Mesenchymal stem cell (in vitro differentiated cells and primary cell): ENCODE data around the gene FAM13A.
A peak's percentile ranks its signal among the peaks of the same experiment; 100 is the strongest.

Experiments used
- DNase-seq: peaks from one replicate; pipeline ENCODE4 v3.0.0-alpha.2; 2013
- H2AFZ ChIP-seq: one replicate; pipeline ENCODE4 v1.6.1; 2013; ENCODE audit warnings: low read depth, mild to moderate bottlenecking, control low read depth, inconsistent platforms, low read length, moderate library complexity
- H2AK5ac ChIP-seq: 2 replicates; pipeline ENCODE4 v1.6.1; 2013; ENCODE audit warnings: low read length, moderate library complexity, mild to moderate bottlenecking, inconsistent platforms; ENCODE audit not compliant: severe bottlenecking
- H2BK120ac ChIP-seq: one replicate; pipeline ENCODE4 v1.6.1; 2013; ENCODE audit warnings: low read depth, mild to moderate bottlenecking, inconsistent platforms, low read length, moderate library complexity
- H2BK12ac ChIP-seq, 2 experiments: one replicate each; pipeline ENCODE4 v1.6.1; 2013; ENCODE audit warnings: inconsistent platforms in 2 of 2, low read length in 2 of 2, mild to moderate bottlenecking in 2 of 2, moderate library complexity in 2 of 2, control low read depth in 1 of 2
- H2BK15ac ChIP-seq: one replicate; pipeline ENCODE4 v1.6.1; 2013; ENCODE audit warnings: mild to moderate bottlenecking, low read depth, inconsistent platforms; ENCODE audit not compliant: poor library complexity, severe bottlenecking
- H2BK5ac ChIP-seq: 2 replicates; pipeline ENCODE4 v1.6.1; 2013; ENCODE audit warnings: low read depth, mild to moderate bottlenecking, low read length, control low read depth, inconsistent platforms; ENCODE audit not compliant: poor library complexity, severe bottlenecking
- H3K14ac ChIP-seq, 2 experiments: one replicate each; pipeline ENCODE4 v1.6.1; 2013; ENCODE audit warnings: inconsistent platforms in 2 of 2, low read length in 2 of 2, control low read depth in 1 of 2, mild to moderate bottlenecking in 1 of 2, moderate library complexity in 1 of 2
- H3K18ac ChIP-seq, 2 experiments: one replicate each; pipeline ENCODE4 v1.6.1; 2013; ENCODE audit warnings: inconsistent platforms in 2 of 2, low read length in 2 of 2, control low read depth in 1 of 2, low read depth in 1 of 2, mild to moderate bottlenecking in 1 of 2
- H3K23ac ChIP-seq, 2 experiments: one replicate each; pipeline ENCODE4 v1.6.1; 2013; ENCODE audit warnings: inconsistent platforms in 2 of 2, low read length in 2 of 2, mild to moderate bottlenecking in 2 of 2, moderate library complexity in 2 of 2, control low read depth in 1 of 2
- H3K27ac ChIP-seq: 2 replicates; pipeline ENCODE4 v1.5.1; 2013; ENCODE audit warnings: mild to moderate bottlenecking, moderate library complexity, low read length, control low read depth, inconsistent platforms; ENCODE audit not compliant: poor library complexity, severe bottlenecking
- H3K27me3 ChIP-seq, 2 experiments: 2 replicates each; pipeline versions ENCODE4 v1.6.1 to v1.7.0; 2013; ENCODE audit warnings: low read length in 2 of 2, mild to moderate bottlenecking in 2 of 2, moderate library complexity in 2 of 2, control low read depth in 1 of 2, inconsistent platforms in 1 of 2; ENCODE audit not compliant: control insufficient read depth in 1 of 2, insufficient read depth in 1 of 2
- H3K36me3 ChIP-seq, 2 experiments: 2 replicates each; pipeline versions ENCODE4 v1.6.1 to v1.7.0; 2013; ENCODE audit warnings: low read length in 2 of 2, control low read depth in 1 of 2, inconsistent platforms in 1 of 2, low read depth in 1 of 2, mild to moderate bottlenecking in 1 of 2; ENCODE audit not compliant: insufficient read depth in 2 of 2, control insufficient read depth in 1 of 2
- H3K4ac ChIP-seq, 2 experiments: one replicate each; pipeline ENCODE4 v1.6.1; 2013; ENCODE audit warnings: inconsistent platforms in 2 of 2, low read length in 2 of 2, mild to moderate bottlenecking in 2 of 2, moderate library complexity in 2 of 2, control low read depth in 1 of 2, low read depth in 1 of 2
- H3K4me1 ChIP-seq: 2 replicates; pipeline ENCODE4 v1.6.1; 2013; ENCODE audit warnings: low read depth, low read length, control low read depth; ENCODE audit not compliant: control insufficient read depth, insufficient read depth
- H3K4me2 ChIP-seq: 2 replicates; pipeline ENCODE4 v1.6.1; 2013; ENCODE audit warnings: low read length, mild to moderate bottlenecking, inconsistent platforms; ENCODE audit not compliant: poor library complexity, severe bottlenecking
- H3K4me3 ChIP-seq, 2 experiments: 2 replicates each; pipeline versions ENCODE4 v1.5.1 to v1.7.0; 2013; ENCODE audit warnings: low read length in 2 of 2, mild to moderate bottlenecking in 2 of 2, control low read depth in 1 of 2, low read depth in 1 of 2; ENCODE audit not compliant: insufficient read depth in 1 of 2
- H3K79me1 ChIP-seq: replicated peaks from 2 replicates; pipeline ENCODE4 v1.6.1; 2013; ENCODE audit warnings: mild to moderate bottlenecking, control low read depth, low read length, inconsistent platforms; ENCODE audit not compliant: poor library complexity, severe bottlenecking
- H3K9ac ChIP-seq: 2 replicates; pipeline ENCODE4 v1.7.0; 2013; ENCODE audit warnings: mild to moderate bottlenecking, low read length, moderate library complexity
- H3K9me3 ChIP-seq: 2 replicates; pipeline ENCODE4 v1.7.0; 2013; ENCODE audit warnings: mild to moderate bottlenecking, low read length; ENCODE audit not compliant: control insufficient read depth
- H4K8ac ChIP-seq: one replicate; pipeline ENCODE4 v1.6.1; 2013; ENCODE audit warnings: inconsistent platforms, mild to moderate bottlenecking, low read length, moderate library complexity
- H4K91ac ChIP-seq: one replicate; pipeline ENCODE4 v1.6.1; 2013; ENCODE audit warnings: mild to moderate bottlenecking, low read length, inconsistent platforms
- WGBS: methylation state at CpG from one replicate; pipeline ENCODE4 v1.1.7; 2013; ENCODE audit warnings: mixed read lengths; 5-methylcytosine and 5-hydroxymethylcytosine counted together

The FAM13A gene

GRCh38 chr4:88765729-88766128 is 291.3 kb downstream of the FAM13A start:
- no peak overlapping the region for H3K4ac ChIP-seq
- H3K79me1 ChIP-seq = no peaks in the 10 kb centered on the region
- H4K8ac ChIP-seq = no peak overlapping the region
- H2AK5ac ChIP-seq = no peak overlapping the region
- 42% methylated on average over 2 of the region's 2 CpGs for WGBS
- H4K91ac ChIP-seq = no peak overlapping the region
- no peak overlapping the region for H3K4me2 ChIP-seq
- no peak overlapping the region for H2BK120ac ChIP-seq
- H2BK12ac ChIP-seq = no peak overlapping the region
- no peak overlapping the region for H2BK15ac ChIP-seq
- no peak overlapping the region for H2BK5ac ChIP-seq
- no peak overlapping the region for H3K4me3 ChIP-seq
- no peak overlapping the region for H3K18ac ChIP-seq
- no peak overlapping the region for H3K14ac ChIP-seq
- H3K23ac ChIP-seq = no peak overlapping the region
- H3K9me3 ChIP-seq = no peaks in the 10 kb centered on the region
- no peak overlapping the region for H3K9ac ChIP-seq
- no peaks in the 10 kb centered on the region for H3K4me1 ChIP-seq
- DNase-seq = peak; percentile 60
- no peak overlapping the region for H3K27ac ChIP-seq
- H3K36me3 ChIP-seq = peaks cover 0 to 21% of the 10 kb centered on the region in 2 experiments
- H2AFZ ChIP-seq = no peak overlapping the region
- H3K27me3 ChIP-seq = no peaks in the 10 kb centered on the region

GRCh38 chr4:88763075-88763474 is 293.9 kb downstream of the FAM13A start:
- H3K4ac ChIP-seq = no peak overlapping the region
- H3K9ac ChIP-seq = no peak overlapping the region
- no peak overlapping the region for H3K4me2 ChIP-seq
- no peaks in the 10 kb centered on the region for H3K79me1 ChIP-seq
- 98% methylated on average over 4 of the region's 6 CpGs for WGBS
- no peak overlapping the region for H3K18ac ChIP-seq
- H2AFZ ChIP-seq = no peak overlapping the region
- no peaks in the 10 kb centered on the region for H3K27me3 ChIP-seq
- no peak overlapping the region for H2BK12ac ChIP-seq
- DNase-seq = no peak
- H2BK15ac ChIP-seq = no peak overlapping the region
- no peak overlapping the region for H2BK120ac ChIP-seq
- H4K8ac ChIP-seq = no peak overlapping the region
- H3K36me3 ChIP-seq = peaks cover 0 to 18% of the 10 kb centered on the region in 2 experiments
- no peaks in the 10 kb centered on the region for H3K9me3 ChIP-seq
- H2AK5ac ChIP-seq = no peak overlapping the region
- H3K14ac ChIP-seq = no peak overlapping the region
- H2BK5ac ChIP-seq = no peak overlapping the region
- no peak overlapping the region for H3K23ac ChIP-seq
- H3K4me3 ChIP-seq = no peak overlapping the region
- no peak overlapping the region for H3K27ac ChIP-seq
- peaks cover 6% of the 10 kb centered on the region for H3K4me1 ChIP-seq
- H4K91ac ChIP-seq = no peak overlapping the region

GRCh38 chr4:88761861-88762523 is 295.0 kb downstream of the FAM13A start:
- peaks cover 0 to 11% of the 10 kb centered on the region in 2 experiments for H3K36me3 ChIP-seq
- H3K9ac ChIP-seq = no peak overlapping the region
- no peak overlapping the region for H2BK120ac ChIP-seq
- H2AFZ ChIP-seq = no peak overlapping the region
- H3K4me3 ChIP-seq = no peak overlapping the region
- H3K18ac ChIP-seq = no peak overlapping the region
- H3K4me1 ChIP-seq = peaks cover 6% of the 10 kb centered on the region
- no peaks in the 10 kb centered on the region for H3K9me3 ChIP-seq
- no peaks in the 10 kb centered on the region for H3K79me1 ChIP-seq
- no peak overlapping the region for H3K4me2 ChIP-seq
- no peak overlapping the region for H2BK12ac ChIP-seq
- H4K8ac ChIP-seq = no peak overlapping the region
- H2BK5ac ChIP-seq = no peak overlapping the region
- no peak overlapping the region for H3K14ac ChIP-seq
- 60% methylated on average over 2 of the region's 2 CpGs for WGBS
- H3K27me3 ChIP-seq = no peaks in the 10 kb centered on the region
- DNase-seq = no peak
- no peak overlapping the region for H2BK15ac ChIP-seq
- H4K91ac ChIP-seq = no peak overlapping the region
- H3K4ac ChIP-seq = no peak overlapping the region
- H3K23ac ChIP-seq = no peak overlapping the region
- H2AK5ac ChIP-seq = no peak overlapping the region
- no peak overlapping the region for H3K27ac ChIP-seq

GRCh38 chr4:88761342-88761741 is 295.6 kb downstream of the FAM13A start:
- Histone ChIP-seq H3K23ac (no peak overlapping the region), H2AFZ (no peak overlapping the region), H2BK12ac (no peak overlapping the region), H3K14ac (peak overlapping the region in 1 of 2 experiments; percentile 26), H3K4ac (no peak overlapping the region), H4K8ac (no peak overlapping the region), H3K18ac (no peak overlapping the region), H4K91ac (no peak overlapping the region), H3K9me3 (no peaks in the 10 kb centered on the region), H3K4me1 (peaks cover 6% of the 10 kb centered on the region), H3K4me3 (no peak overlapping the region), H3K36me3 (peaks cover 0 to 7% of the 10 kb centered on the region in 2 experiments), H3K79me1 (no peaks in the 10 kb centered on the region), H2BK15ac (no peak overlapping the region), H3K4me2 (no peak overlapping the region), H3K27me3 (no peaks in the 10 kb centered on the region), H3K27ac (no peak overlapping the region), H2AK5ac (no peak overlapping the region), H3K9ac (no peak overlapping the region), H2BK5ac (no peak overlapping the region), H2BK120ac (no peak overlapping the region)
- 94% methylated on average over 3 of the region's 3 CpGs for WGBS
- DNase-seq = no peak
